ENCODE measurements around the gene RNF115.

The RNF115 gene

DNA sequence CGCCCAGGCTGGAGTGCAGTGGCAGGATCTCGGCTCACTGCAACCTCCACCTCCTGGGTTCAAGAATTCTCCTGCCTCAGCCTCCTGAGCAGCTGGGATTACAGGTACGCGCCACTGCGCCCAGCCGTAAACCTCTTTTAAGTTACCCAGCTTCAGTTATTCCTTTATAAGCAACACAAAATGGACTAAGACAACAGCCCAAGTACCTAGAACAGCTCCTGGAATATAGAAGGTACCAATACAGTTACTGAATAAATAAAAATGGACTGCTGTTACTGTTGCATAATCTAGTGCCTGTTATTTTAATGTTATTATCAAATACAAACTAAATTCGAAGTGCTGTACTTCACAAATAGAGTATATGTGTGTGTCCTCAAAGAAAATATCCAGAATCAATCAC, 17.1 kb downstream of the RNF115 start:
- Histone ChIP-seq H2AFZ (ENCODE audit: low read length) (no peak overlapping the region), H3K27me3 (ENCODE audit: insufficient read depth, low read length, poor library complexity, severe bottlenecking) (no peaks in the 10 kb centered on the region), H3F3A (ENCODE audit: low read depth) (no peaks in the 10 kb centered on the region), H4K20me1 (ENCODE audit: insufficient read depth, low read length, poor library complexity, severe bottlenecking) (peaks cover 27% of the 10 kb centered on the region), H3K9ac (ENCODE audit: low read depth, low read length, poor library complexity, severe bottlenecking) (no peak overlapping the region), H3K4me3 (ENCODE audit: low read length, poor library complexity, severe bottlenecking) (no peak overlapping the region), H3K79me2 (ENCODE audit: insufficient read depth, low read length) (peaks cover 68% of the 10 kb centered on the region), H3K36me3 (ENCODE audit: insufficient read depth, low read length) (0 out of 2 replicates have a peak, but pooled peaks cover 3% of the 10 kb centered on the region), H3K4me1 (ENCODE audit: insufficient read depth, low read length, poor library complexity, severe bottlenecking) (peaks cover 7% of the 10 kb centered on the region), H3K9me3 (ENCODE audit: insufficient read depth, low read depth, low read length) (no peaks in the 10 kb centered on the region), H3K9me2 (replicated peaks; ENCODE audit: low read depth, low read length) (no peaks in the 10 kb centered on the region), H3K4me2 (ENCODE audit: low read depth, low read length, poor library complexity, severe bottlenecking) (no peak overlapping the region)
- TF ChIP-seq CTCF (conservative IDR thresholded peaks at IDR 0.05; ENCODE audit: low read length) (no peak), EZH2phosphoT487 (IDR thresholded peaks at IDR 0.05; ENCODE audit: borderline replicate concordance) (no peak)

GRCh38 chr1:145806408-145806807, 17.5 kb downstream of the RNF115 start:
- Histone ChIP-seq H3K79me2 (ENCODE audit: insufficient read depth, low read length) (peaks cover 72% of the 10 kb centered on the region), H3K9me3 (ENCODE audit: insufficient read depth, low read depth, low read length) (no peaks in the 10 kb centered on the region), H3K9me2 (replicated peaks; ENCODE audit: low read depth, low read length) (no peaks in the 10 kb centered on the region), H3K9ac (ENCODE audit: low read depth, low read length, poor library complexity, severe bottlenecking) (no peak overlapping the region), H3K4me2 (ENCODE audit: low read depth, low read length, poor library complexity, severe bottlenecking) (no peak overlapping the region), H3K4me1 (ENCODE audit: insufficient read depth, low read length, poor library complexity, severe bottlenecking) (peaks cover 7% of the 10 kb centered on the region), H3K4me3 (ENCODE audit: low read length, poor library complexity, severe bottlenecking) (no peak overlapping the region), H3K27me3 (ENCODE audit: insufficient read depth, low read length, poor library complexity, severe bottlenecking) (no peaks in the 10 kb centered on the region), H3F3A (ENCODE audit: low read depth) (no peaks in the 10 kb centered on the region), H3K36me3 (ENCODE audit: insufficient read depth, low read length) (0 out of 2 replicates have a peak, but pooled peaks cover 3% of the 10 kb centered on the region), H4K20me1 (ENCODE audit: insufficient read depth, low read length, poor library complexity, severe bottlenecking) (peaks cover 27% of the 10 kb centered on the region), H2AFZ (ENCODE audit: low read length) (no peak overlapping the region)
- TF ChIP-seq CTCF (conservative IDR thresholded peaks at IDR 0.05; ENCODE audit: low read length) (no peak), EZH2phosphoT487 (IDR thresholded peaks at IDR 0.05; ENCODE audit: borderline replicate concordance) (no peak)

DNA sequence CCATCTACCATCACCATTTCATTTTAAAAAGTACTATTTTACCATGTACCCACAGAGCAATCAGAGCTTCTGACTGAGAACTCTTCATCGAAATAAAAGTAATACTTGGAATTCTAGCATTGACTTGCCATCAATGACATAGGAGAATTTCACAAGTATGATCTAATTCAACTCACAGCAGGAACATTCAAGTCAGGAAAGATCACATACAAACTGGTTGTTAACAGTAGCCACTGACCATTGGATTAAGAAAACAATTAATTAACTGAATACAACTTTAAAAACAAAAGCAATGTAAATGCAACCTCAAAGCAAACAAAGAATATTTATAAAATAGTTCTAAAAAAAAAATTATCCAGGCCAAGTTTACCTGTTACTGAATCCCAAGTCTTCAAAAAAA, 18.8 kb downstream of the RNF115 start:
- Histone ChIP-seq H3K27me3 (ENCODE audit: insufficient read depth, low read length, poor library complexity, severe bottlenecking) (no peaks in the 10 kb centered on the region), H3K9me3 (ENCODE audit: insufficient read depth, low read depth, low read length) (no peaks in the 10 kb centered on the region), H2AFZ (ENCODE audit: low read length) (no peak overlapping the region), H3K4me2 (ENCODE audit: low read depth, low read length, poor library complexity, severe bottlenecking) (no peak overlapping the region), H3F3A (ENCODE audit: low read depth) (no peaks in the 10 kb centered on the region), H3K4me3 (ENCODE audit: low read length, poor library complexity, severe bottlenecking) (no peak overlapping the region), H3K36me3 (ENCODE audit: insufficient read depth, low read length) (0 out of 2 replicates have a peak, but pooled peaks cover 3% of the 10 kb centered on the region), H3K79me2 (ENCODE audit: insufficient read depth, low read length) (peaks cover 85% of the 10 kb centered on the region), H4K20me1 (ENCODE audit: insufficient read depth, low read length, poor library complexity, severe bottlenecking) (peaks cover 35% of the 10 kb centered on the region), H3K9me2 (replicated peaks; ENCODE audit: low read depth, low read length) (no peaks in the 10 kb centered on the region), H3K4me1 (ENCODE audit: insufficient read depth, low read length, poor library complexity, severe bottlenecking) (peaks cover 13% of the 10 kb centered on the region), H3K9ac (ENCODE audit: low read depth, low read length, poor library complexity, severe bottlenecking) (no peak overlapping the region)
- TF ChIP-seq EZH2phosphoT487 (IDR thresholded peaks at IDR 0.05; ENCODE audit: borderline replicate concordance) = no peak
- no peak for TF ChIP-seq CTCF (conservative IDR thresholded peaks at IDR 0.05; ENCODE audit: low read length)

Data from Loucy (cell line).